Activated CD4-positive, alpha-beta T cell treated with anti-CD3 and anti-CD28 coated beads for 1 hour (primary cell): ENCODE results near the gene CD22.
"Not testable (repeated sequence)": the region's sequence is repeated elsewhere in the genome, so short reads cannot be mapped to it uniquely, and the experiment has no call there.

Source experiments
- DNase-seq: peaks from one replicate; pipeline ENCODE4 v3.0.0-alpha.2; 2020

Gene CD22

GRCh38 chr19:35328851-35329285, at the start of gene CD22:
CD22 (plus strand) TSS chr19:35329187; CDS start chr19:35332041, 2,854 bp downstream.
- no peak for DNase-seq

DNA sequence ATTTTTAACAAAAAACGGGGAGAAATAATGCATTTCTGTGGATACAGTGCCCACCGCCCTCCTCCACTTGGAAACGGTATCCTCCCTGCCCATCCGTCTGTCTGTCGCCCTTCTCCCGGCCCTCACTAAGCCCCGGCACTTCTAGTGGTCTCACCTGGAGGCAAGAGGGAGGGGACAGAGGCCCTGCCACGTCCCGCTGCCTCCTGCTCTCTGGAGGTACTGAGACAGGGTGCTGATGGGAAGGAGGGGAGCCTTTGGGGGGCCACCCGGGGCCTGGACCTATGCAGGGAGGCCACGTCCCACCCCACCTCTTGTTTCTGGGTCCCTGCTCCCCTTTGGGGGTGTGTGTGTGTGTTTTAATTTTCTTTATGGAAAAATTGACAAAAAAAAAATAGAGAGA, 49.6 kb upstream of the CD22 start:
- no peak for DNase-seq

GRCh38 chr19:35279985-35280821, 48.8 kb upstream of the CD22 start:
- DNase-seq: no peak

GRCh38 chr19:35281303-35281702, 47.7 kb upstream of the CD22 start:
- no peak for DNase-seq

GRCh38 chr19:35284153-35285094, 44.6 kb upstream of the CD22 start:
- DNase-seq: no peak

- no peak for DNase-seq
Measured at GRCh38 chr19:35285095-35285449, 43.9 kb upstream of the CD22 start.

DNA sequence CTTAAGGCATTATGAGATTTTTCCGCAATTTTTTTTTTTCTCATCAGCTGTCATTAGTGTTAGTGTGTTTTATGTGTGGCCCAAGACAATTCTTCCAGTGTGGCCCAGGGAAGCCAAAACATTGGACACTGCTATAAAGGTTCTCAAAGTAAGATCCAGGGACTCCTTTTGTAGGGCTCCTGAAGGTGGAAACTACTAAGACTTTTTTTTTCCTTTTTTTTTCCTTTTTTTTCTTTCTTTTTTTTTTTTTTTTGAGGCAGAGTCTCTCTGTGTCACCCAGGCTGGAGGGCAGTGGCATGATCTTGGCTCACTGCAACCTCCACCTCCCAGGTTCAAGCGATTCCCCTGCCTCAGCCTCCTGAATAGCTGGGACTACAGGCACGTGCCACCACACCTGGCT, 43.5 kb upstream of the CD22 start:
- not testable (repeated sequence) for DNase-seq

- DNase-seq: not testable (repeated sequence)
Measured at GRCh38 chr19:35286101-35286500, 42.9 kb upstream of the CD22 start.

DNA sequence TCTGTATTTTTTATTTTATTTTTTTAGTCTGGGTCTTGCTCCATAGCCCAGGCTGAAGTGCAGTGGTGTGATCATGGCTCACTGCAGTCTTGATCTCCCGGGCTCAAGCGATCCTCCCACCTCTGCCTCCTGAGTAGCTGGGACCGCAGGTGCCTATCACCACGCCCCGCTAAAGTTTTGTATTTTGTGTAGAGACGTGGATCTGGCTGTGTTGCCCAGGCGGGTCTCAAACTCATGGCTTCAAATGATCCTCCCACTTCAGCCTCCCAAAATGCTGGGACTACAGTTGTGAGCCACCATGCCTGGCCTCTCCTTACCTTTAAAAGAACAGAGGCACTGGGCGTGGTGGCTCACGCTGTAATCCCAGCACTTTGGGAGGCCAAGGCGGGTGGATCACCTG, 41.3 kb upstream of the CD22 start:
- no peak for DNase-seq

DNA sequence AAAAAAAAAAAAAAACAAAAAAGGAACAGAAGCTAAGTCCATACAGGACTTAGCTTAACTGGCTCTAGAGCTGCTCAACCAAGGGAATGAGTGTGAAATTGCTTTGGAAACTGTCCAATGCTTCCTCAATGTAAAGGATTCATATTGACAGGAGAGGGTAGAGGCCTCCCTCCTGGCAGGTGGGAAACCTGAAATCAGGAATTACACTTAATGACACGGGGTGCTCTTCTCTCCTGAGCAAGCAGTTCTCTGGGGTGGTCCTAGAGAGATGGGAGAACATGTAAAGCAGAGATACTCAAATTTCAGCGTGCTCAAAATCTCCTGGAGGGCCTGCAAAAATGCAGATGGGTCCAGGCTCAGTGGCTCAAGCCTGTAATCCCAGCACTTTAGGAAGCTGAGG, 40.7 kb upstream of the CD22 start:
- no peak for DNase-seq

DNA sequence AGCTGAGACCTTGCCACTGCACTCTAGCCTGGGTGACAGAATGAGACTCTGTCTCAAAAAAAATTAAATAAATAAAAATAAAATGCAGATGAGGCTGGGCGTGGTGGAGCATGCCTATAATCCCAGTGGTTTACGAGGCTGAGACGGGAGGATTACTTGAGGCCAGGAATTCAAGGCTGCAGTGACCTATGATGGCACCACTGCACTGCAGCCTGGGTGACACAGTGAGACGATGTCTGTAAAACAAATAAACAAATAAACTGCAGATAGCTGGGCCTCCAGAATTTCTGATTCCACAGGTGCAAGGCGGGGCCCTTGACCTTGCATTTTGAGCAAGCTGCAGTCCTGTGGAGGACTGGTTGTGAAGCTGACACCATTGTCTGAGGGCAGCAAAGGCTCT, 40.1 kb upstream of the CD22 start:
- DNase-seq: no peak

DNA sequence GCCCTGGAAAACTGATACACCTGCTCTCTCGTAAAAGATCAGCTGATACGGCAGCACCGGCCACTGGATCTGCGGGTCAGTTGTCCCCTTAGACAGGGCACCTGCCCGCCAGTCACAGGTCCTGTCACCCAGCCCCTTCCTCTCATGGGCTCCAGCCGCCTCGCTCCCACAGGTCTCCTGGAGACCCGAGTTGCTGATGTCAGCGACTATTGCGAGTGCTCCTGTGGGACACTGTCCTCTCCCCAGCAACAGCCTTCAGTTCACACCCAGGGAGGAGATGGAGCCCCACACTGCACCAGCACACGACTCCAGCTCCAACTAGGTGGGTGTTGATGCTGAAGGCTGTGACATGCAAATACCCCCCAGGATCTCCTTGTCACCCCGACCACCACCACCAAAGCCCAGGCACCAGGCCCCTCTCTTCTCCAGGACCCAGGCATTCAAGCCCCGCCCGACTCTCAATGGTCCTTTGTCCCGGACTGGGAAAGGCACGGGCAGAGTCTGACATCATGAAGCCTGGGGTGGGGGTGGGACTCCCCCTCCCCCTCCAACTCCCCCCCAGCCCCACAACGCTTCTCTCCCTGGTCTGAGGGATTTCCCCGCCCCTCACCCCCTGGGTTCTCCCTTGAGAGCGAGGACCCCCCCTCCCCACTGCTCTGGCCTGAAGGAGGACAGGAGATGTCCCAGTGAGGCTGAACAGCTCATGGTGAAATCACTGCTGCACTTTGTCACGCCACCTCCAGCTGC, 38.4 kb upstream of the CD22 start:
- DNase-seq: no peak

DNA sequence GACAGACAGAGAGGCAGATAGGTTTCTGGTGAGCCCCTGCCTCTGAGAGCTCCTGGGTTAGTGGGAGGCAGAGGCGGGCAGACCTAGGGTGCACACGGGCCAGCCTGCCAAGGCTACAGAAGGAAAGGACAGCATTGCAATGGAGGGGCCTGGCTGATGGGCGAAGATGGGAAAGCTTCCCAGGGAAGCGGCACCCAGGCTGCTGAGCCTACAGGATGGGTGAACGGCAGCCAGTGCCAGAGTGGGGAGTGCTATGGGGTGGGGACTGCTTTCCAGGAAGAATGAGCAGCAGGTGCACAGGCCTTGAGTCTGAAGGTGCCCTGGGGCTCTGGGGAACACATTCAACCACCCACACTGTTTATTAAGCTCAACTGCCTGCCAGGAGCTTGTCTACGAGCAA, 37.7 kb upstream of the CD22 start:
- no peak for DNase-seq

- DNase-seq: no peak
Measured at GRCh38 chr19:35291916-35292315, 37.1 kb upstream of the CD22 start, which contains the start of gene MAG. MAG (plus strand) TSS chr19:35292161; CDS start chr19:35295409, 3,248 bp downstream.

- DNase-seq: no peak
Measured at GRCh38 chr19:35292421-35293362, 36.3 kb upstream of the CD22 start.

GRCh38 chr19:35293363-35293739, 35.6 kb upstream of the CD22 start:
- DNase-seq: no peak

- DNase-seq: no peak
Measured at GRCh38 chr19:35293808-35294207, 35.2 kb upstream of the CD22 start.

- DNase-seq: no peak
Measured at GRCh38 chr19:35294328-35294727, 34.7 kb upstream of the CD22 start.

- no peak for DNase-seq
Measured at GRCh38 chr19:35294859-35295791, 33.9 kb upstream of the CD22 start.

DNA sequence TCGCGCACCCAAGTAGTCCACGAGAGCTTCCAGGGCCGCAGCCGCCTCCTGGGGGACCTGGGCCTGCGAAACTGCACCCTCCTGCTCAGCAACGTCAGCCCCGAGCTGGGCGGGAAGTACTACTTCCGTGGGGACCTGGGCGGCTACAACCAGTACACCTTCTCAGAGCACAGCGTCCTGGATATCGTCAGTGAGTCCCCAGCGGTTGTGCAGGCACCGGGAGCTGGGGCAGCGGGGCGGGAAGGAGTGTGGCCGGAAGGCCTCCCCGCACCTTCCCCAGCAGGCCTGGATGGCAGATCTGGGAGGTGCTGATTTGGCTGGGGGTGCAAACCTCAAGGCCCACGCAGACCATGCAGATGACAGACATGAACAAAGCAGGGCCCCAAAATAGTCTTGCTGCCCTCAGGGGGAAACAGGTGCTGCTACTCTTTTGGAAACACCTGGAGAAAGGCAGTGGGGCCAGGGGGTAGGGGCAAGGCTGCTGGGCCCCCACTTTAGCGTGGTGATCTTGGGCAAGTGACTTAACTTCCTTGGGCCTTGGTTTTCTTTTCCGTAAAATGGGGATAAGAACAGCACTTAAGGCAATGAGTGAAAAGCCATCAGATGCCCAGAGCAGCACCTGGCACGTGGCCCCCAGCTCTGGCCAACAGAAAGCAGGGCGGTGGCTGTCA, 33.1 kb upstream of the CD22 start:
- DNase-seq: peak; percentile 19
